Upper lobe of left lung (tissue), 4 donors: ENCODE data around the gene MFSD2A.

ENCODE experiments used
- CTCF ChIP-seq, 6 experiments: fragments of 450-650 bp in 4 of 6; fragments of 200-600 bp in 2 of 6; sonication (generic) in 2 of 6; IDR thresholded peaks; one replicate each; pipeline ENCODE4 v1.5.1; 2016 to 2019; ENCODE audit warnings: antibody characterized with exemption in 6 of 6
- EP300 ChIP-seq, 4 donors: sonication (generic); formaldehyde crosslinking; IDR thresholded peaks; one replicate each; pipeline ENCODE4 v1.5.1; 2017; ENCODE audit warnings: antibody characterized with exemption in 4 of 4, control low read depth in 2 of 4
- POLR2A ChIP-seq, 4 donors: fragments of 450-650 bp; IDR thresholded peaks; one replicate each; pipeline ENCODE4 v1.5.1; 2016 to 2017; ENCODE audit warnings: antibody characterized with exemption in 4 of 4, mild to moderate bottlenecking in 2 of 4
- POLR2AphosphoS5 ChIP-seq, 2 donors: sonication (generic); formaldehyde crosslinking; IDR thresholded peaks; one replicate each; pipeline ENCODE4 v1.5.1; 2017; ENCODE audit warnings: antibody characterized with exemption in 2 of 2

- TF ChIP-seq CTCF (IDR thresholded peaks at IDR 0.05) (no peak), POLR2AphosphoS5 (IDR thresholded peaks at IDR 0.05) (no peak), POLR2A (IDR thresholded peaks at IDR 0.05) (no peak), EP300 (IDR thresholded peaks at IDR 0.05) (no peak)
Measured at GRCh38 chr1:39981385-39981784, 26.4 kb downstream of the MFSD2A start.
